Right lung (tissue), 10 donors: ENCODE measurements around the gene MT2A. TPM values are rescaled to one million over a fixed set of nuclear protein-coding genes. Genes with fewer than 3 reads are reported as not detected.
A peak's percentile ranks its signal among the peaks of the same experiment; 100 is the strongest.
"Not testable (repeated sequence)": the region's sequence is repeated elsewhere in the genome, so short reads cannot be mapped to it uniquely, and the experiment has no call there.

Experiments used
- DNase-seq, 2 donors: peaks; one replicate each; pipeline ENCODE4 v3.0.0-alpha.2; 2013
- long read RNA-seq, 8 donors: transcript quantifications; one replicate each; lab custom pipeline, GENCODE V29; 2026
- polyA plus RNA-seq, 5 donors: library from polyadenylated mRNA; unstranded; fragments of 120-200 nt; gene quantifications; one replicate each; pipeline versions ENCODE4 v1.2.1 to v1.2.3, GENCODE V29; 2013; ENCODE audit warnings: inconsistent platforms in 1 of 5, low replicate concordance in 1 of 5; ENCODE audit not compliant: insufficient read length in 5 of 5, insufficient read depth in 1 of 5

MT2A gene
- polyA plus RNA-seq: 10 to 100 TPM; 33.1 to 52.4 (median 36.6) TPM
- long read RNA-seq, donor 1, transcript MT2A-204 (2 exons, 688 nt): minor isoform, 7 of 122 reads
- long read RNA-seq, donor 1, transcript MT2A-201 (3 exons, 786 nt): major isoform, 98 of 122 reads
- long read RNA-seq, donor 1, transcript MT2A-203 (1 exons, 903 nt): minor isoform, 16 of 122 reads
- long read RNA-seq, donor 1, partial matches to known transcripts: 0 of 122 reads
- long read RNA-seq, donor 1, other reads (novel, unspliced or antisense): 0 of 122 reads
- long read RNA-seq, donor 2, transcript MT2A-201 (3 exons, 786 nt): major isoform, 34 of 43 reads
- long read RNA-seq, donor 2, transcript MT2A-203 (1 exons, 903 nt): minor isoform, 6 of 43 reads
- long read RNA-seq, donor 2, partial matches to known transcripts: 0 of 43 reads
- long read RNA-seq, donor 2, other reads (novel, unspliced or antisense): 0 of 43 reads
- long read RNA-seq, donor 3, transcript MT2A-203 (1 exons, 903 nt): minor isoform, 19 of 116 reads
- long read RNA-seq, donor 3, transcript MT2A-204 (2 exons, 688 nt): minor isoform, 5 of 116 reads
- long read RNA-seq, donor 3, transcript MT2A-201 (3 exons, 786 nt): major isoform, 92 of 116 reads
- long read RNA-seq, donor 3, partial matches to known transcripts: 0 of 116 reads
- long read RNA-seq, donor 3, other reads (novel, unspliced or antisense): 0 of 116 reads
- long read RNA-seq, donor 4, transcript MT2A-201 (3 exons, 786 nt): major isoform, 50 of 59 reads
- long read RNA-seq, donor 4, transcript MT2A-203 (1 exons, 903 nt): minor isoform, 7 of 59 reads
- long read RNA-seq, donor 4, partial matches to known transcripts: 0 of 59 reads
- long read RNA-seq, donor 4, other reads (novel, unspliced or antisense): 0 of 59 reads
- long read RNA-seq, donor 5, transcript MT2A-201 (3 exons, 786 nt): major isoform, 99 of 194 reads
- long read RNA-seq, donor 5, transcript MT2A-203 (1 exons, 903 nt): minor isoform, 9 of 194 reads
- long read RNA-seq, donor 5, partial matches to known transcripts: 25 of 194 reads
- long read RNA-seq, donor 5, other reads (novel, unspliced or antisense): 59 of 194 reads
- long read RNA-seq, donor 6, transcript MT2A-201 (3 exons, 786 nt): major isoform, 129 of 150 reads
- long read RNA-seq, donor 6, transcript MT2A-203 (1 exons, 903 nt): minor isoform, 19 of 150 reads
- long read RNA-seq, donor 6, partial matches to known transcripts: 0 of 150 reads
- long read RNA-seq, donor 6, other reads (novel, unspliced or antisense): 0 of 150 reads
- long read RNA-seq, donor 7, transcript MT2A-201 (3 exons, 786 nt): major isoform, 35 of 35 reads
- long read RNA-seq, donor 7, partial matches to known transcripts: 0 of 35 reads
- long read RNA-seq, donor 7, other reads (novel, unspliced or antisense): 0 of 35 reads
- long read RNA-seq, donor 8, transcript MT2A-201 (3 exons, 786 nt): major isoform, 39 of 46 reads
- long read RNA-seq, donor 8, transcript MT2A-203 (1 exons, 903 nt): minor isoform, 6 of 46 reads
- long read RNA-seq, donor 8, partial matches to known transcripts: 0 of 46 reads
- long read RNA-seq, donor 8, other reads (novel, unspliced or antisense): 0 of 46 reads

GRCh38 chr16:56608043-56608875 lies at the start of gene MT2A:
Gene MT2A (plus strand): TSS chr16:56608584. CDS start chr16:56608656, 72 bp downstream.
- DNase-seq: peak; percentile 90 to 91

GRCh38 chr16:56559109-56559508 lies 49.3 kb upstream of the MT2A start:
- no peak for DNase-seq

- no peak for DNase-seq
Observed at GRCh38 chr16:56560447-56560846, 47.9 kb upstream of the MT2A start.

- DNase-seq: no peak
Observed at GRCh38 chr16:56561126-56561525, 47.3 kb upstream of the MT2A start.

- no peak for DNase-seq
Observed at GRCh38 chr16:56564793-56565477, 43.4 kb upstream of the MT2A start, which contains the start of gene MT4. Gene MT4 (plus strand): TSS chr16:56565073. CDS start chr16:56565129, 56 bp downstream.

- no peak for DNase-seq
Observed at GRCh38 chr16:56569971-56570370, 38.4 kb upstream of the MT2A start.

GRCh38 chr16:56571525-56571924 lies 36.9 kb upstream of the MT2A start:
- no peak for DNase-seq

GRCh38 chr16:56574625-56575024 lies 33.8 kb upstream of the MT2A start:
- DNase-seq: no peak

- DNase-seq: peak in 1 of 2 donors; percentile 30
Observed at GRCh38 chr16:56576585-56577299, 31.6 kb upstream of the MT2A start.

- DNase-seq: no peak
Observed at GRCh38 chr16:56577300-56577625, 31.1 kb upstream of the MT2A start.

GRCh38 chr16:56580391-56581048 lies 27.9 kb upstream of the MT2A start:
- DNase-seq: no peak

GRCh38 chr16:56582911-56583310 lies 25.5 kb upstream of the MT2A start:
- DNase-seq: not testable (repeated sequence)

GRCh38 chr16:56583351-56584168 lies 24.8 kb upstream of the MT2A start:
- no peak for DNase-seq

GRCh38 chr16:56584276-56584675 lies 24.1 kb upstream of the MT2A start:
- no peak for DNase-seq

GRCh38 chr16:56588781-56589140 lies 19.6 kb upstream of the MT2A start:
- DNase-seq: no peak

GRCh38 chr16:56589141-56590039 lies 19.0 kb upstream of the MT2A start, which contains the start of gene MT3:
Gene MT3 (plus strand): TSS chr16:56589528. CDS start chr16:56589591, 63 bp downstream.
- no peak for DNase-seq
